ENCODE data around the gene DKC1. TPM values are rescaled to one million over a fixed set of nuclear protein-coding genes. Genes with fewer than 3 reads are reported as not detected.

DKC1 gene
- total RNA-seq, 1 experiment from 2014 or later: 123 TPM

- intact Hi-C loops (cut with micrococcal nuclease): no loop called here
- no peaks in the 10 kb centered on the region for H4K20me1 ChIP-seq (ENCODE audit: insufficient read depth)
- H3K9ac ChIP-seq (ENCODE audit: low read length): no peak overlapping the region
- no peak overlapping the region for H3K4me2 ChIP-seq (ENCODE audit: low read length)
- no peak overlapping the region for H3K27ac ChIP-seq (ENCODE audit: low read depth, low read length)
- no peaks in the 10 kb centered on the region for H3K36me3 ChIP-seq (ENCODE audit: control insufficient read depth in 1 of 2, insufficient read depth in 2 of 2, low read length in 2 of 2)
- no peaks in the 10 kb centered on the region for H3K79me2 ChIP-seq (ENCODE audit: insufficient read depth, low read length)
- no peak for TF ChIP-seq CBX3 (IDR thresholded peaks at IDR 0.05; ENCODE audit: low read depth)
- TF ChIP-seq RAD21 (IDR thresholded peaks at IDR 0.05; ENCODE audit: low read depth): no peak
- TF ChIP-seq FOSL1 (IDR thresholded peaks at IDR 0.05; ENCODE audit: low read depth): no peak
- TF ChIP-seq SIN3A (IDR thresholded peaks at IDR 0.05; ENCODE audit: low read depth): no peak
- TF ChIP-seq YY1 (IDR thresholded peaks at IDR 0.05; ENCODE audit: extremely low read depth, insufficient replicate concordance, low read depth, low read length): no peak
- no peak for TF ChIP-seq SRF (IDR thresholded peaks at IDR 0.05; ENCODE audit: low read depth)
- no peak for TF ChIP-seq CEBPB (IDR thresholded peaks at IDR 0.05; ENCODE audit: low read depth)
- no peak for TF ChIP-seq ZFX (IDR thresholded peaks at IDR 0.05)
- TF ChIP-seq SP1 (IDR thresholded peaks at IDR 0.05; ENCODE audit: low read depth): no peak
- TF ChIP-seq POLR2A (IDR thresholded peaks at IDR 0.05; ENCODE audit: borderline replicate concordance, extremely low read depth, insufficient read depth, insufficient read length): no peak
- TF ChIP-seq ELF1 (IDR thresholded peaks at IDR 0.05; ENCODE audit: borderline replicate concordance, low read depth): no peak
- no peak for TF ChIP-seq EZH2phosphoT487 (IDR thresholded peaks at IDR 0.05; ENCODE audit: borderline replicate concordance)
- TF ChIP-seq MAX (IDR thresholded peaks at IDR 0.05): no peak
- TF ChIP-seq TCF7L2 (IDR thresholded peaks at IDR 0.05; ENCODE audit: borderline replicate concordance, extremely low read depth, insufficient read depth, insufficient read length): no peak
- no peak for TF ChIP-seq EGR1 (IDR thresholded peaks at IDR 0.05; ENCODE audit: low read depth)
- POLR2A ChIA-PET: no interaction called here
- no peak overlapping the region for H2AFZ ChIP-seq (ENCODE audit: low read depth, low read length, poor library complexity, severe bottlenecking)
- H3K4me3 ChIP-seq (replicated peaks in 1 of 2; ENCODE audit: low read depth in 1 of 2, low read length in 2 of 2): no peak overlapping the region
- no peaks in the 10 kb centered on the region for H3K9me3 ChIP-seq (ENCODE audit: control insufficient read depth in 1 of 2, insufficient read depth in 1 of 2, low read depth in 1 of 2, low read length in 2 of 2)
- no peaks in the 10 kb centered on the region for H3K9me2 ChIP-seq (ENCODE audit: insufficient read depth)
- ATAC-seq (no peak), DNase-seq (ENCODE audit: low read depth, low spot score) (no peak)
- peaks cover 0 to 6% of the 10 kb centered on the region in 2 experiments; a peak in 1 of 4 replicates for H3K4me1 ChIP-seq (ENCODE audit: control insufficient read depth in 1 of 2, insufficient read depth in 2 of 2, low read length in 2 of 2)
- no TSS peak for BruUV-seq (replicated peaks)
- no peaks in the 10 kb centered on the region for H3K27me3 ChIP-seq (ENCODE audit: insufficient read depth, low read length)
- CTCF ChIA-PET: no interaction called here
- RAD21 ChIA-PET (ENCODE audit: low non-redundant PET in 1 of 2, low total read pairs in 2 of 2, uncharacterized antibody in 2 of 2, unreplicated experiment in 2 of 2): no interaction called here
Measured at GRCh38 chrX:154809939-154810665, 47.4 kb downstream of the DKC1 start.

Measured in HCT116 (cell line).